ENCODE measurements around the gene RRAS2.

Gene RRAS2

DNA sequence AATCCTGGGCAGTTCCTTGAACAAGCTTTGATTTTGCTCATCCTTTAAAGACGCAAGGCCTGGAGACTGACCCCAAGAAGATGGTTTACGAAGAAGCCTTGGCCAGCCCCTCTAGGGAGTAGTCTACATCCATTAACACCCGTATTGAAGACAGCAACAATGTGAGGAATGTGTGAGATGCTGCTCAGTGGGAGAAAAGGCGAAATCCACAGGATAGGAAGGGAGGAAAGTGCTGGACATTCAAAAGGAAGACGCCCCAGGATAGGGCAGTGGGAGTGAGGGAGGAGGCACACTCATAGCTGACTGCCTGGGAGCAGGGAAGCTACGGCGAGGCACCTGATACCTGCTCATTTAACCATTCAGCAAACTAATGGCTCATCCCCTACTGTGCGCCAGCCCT is 114.1 kb downstream of the RRAS2 start:
- no peak overlapping the region for H3K4me3 ChIP-seq (ENCODE audit: low read depth, low read length)
- TF ChIP-seq, protein P1, sequence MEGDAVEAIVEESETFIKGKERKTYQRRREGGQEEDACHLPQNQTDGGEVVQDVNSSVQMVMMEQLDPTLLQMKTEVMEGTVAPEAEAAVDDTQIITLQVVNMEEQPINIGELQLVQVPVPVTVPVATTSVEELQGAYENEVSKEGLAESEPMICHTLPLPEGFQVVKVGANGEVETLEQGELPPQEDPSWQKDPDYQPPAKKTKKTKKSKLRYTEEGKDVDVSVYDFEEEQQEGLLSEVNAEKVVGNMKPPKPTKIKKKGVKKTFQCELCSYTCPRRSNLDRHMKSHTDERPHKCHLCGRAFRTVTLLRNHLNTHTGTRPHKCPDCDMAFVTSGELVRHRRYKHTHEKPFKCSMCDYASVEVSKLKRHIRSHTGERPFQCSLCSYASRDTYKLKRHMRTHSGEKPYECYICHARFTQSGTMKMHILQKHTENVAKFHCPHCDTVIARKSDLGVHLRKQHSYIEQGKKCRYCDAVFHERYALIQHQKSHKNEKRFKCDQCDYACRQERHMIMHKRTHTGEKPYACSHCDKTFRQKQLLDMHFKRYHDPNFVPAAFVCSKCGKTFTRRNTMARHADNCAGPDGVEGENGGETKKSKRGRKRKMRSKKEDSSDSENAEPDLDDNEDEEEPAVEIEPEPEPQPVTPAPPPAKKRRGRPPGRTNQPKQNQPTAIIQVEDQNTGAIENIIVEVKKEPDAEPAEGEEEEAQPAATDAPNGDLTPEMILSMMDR (IDR thresholded peaks at IDR 0.05; ENCODE audit: low read depth, low read length, missing control alignments), result no peak
- DNase-seq (ENCODE audit: low read depth), result no peak

DNA sequence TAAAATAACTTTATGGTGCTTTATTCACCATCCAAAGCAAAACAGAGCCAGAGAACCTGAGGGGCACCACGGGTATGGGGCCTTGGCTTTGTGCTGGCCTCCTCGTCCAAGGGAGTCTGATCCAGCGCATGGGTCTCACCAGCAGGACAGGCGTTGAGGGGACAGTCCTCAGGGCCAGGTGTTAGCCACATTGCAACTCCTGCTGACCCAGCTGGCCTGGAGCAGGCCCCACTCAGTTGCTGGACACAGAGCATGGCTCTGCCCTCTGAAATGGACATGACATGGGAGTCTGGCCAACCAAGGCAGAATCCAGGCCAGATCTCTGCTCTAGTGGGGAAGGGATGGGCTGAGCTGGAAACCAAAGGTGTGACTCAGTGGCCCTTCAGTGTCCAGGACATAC is 116.2 kb downstream of the RRAS2 start:
- no peak overlapping the region for H3K4me3 ChIP-seq (ENCODE audit: low read depth, low read length)
- no peak for DNase-seq (ENCODE audit: low read depth)
- TF ChIP-seq, protein P1 (IDR thresholded peaks at IDR 0.05; ENCODE audit: low read depth, low read length, missing control alignments), result no peak

DNA sequence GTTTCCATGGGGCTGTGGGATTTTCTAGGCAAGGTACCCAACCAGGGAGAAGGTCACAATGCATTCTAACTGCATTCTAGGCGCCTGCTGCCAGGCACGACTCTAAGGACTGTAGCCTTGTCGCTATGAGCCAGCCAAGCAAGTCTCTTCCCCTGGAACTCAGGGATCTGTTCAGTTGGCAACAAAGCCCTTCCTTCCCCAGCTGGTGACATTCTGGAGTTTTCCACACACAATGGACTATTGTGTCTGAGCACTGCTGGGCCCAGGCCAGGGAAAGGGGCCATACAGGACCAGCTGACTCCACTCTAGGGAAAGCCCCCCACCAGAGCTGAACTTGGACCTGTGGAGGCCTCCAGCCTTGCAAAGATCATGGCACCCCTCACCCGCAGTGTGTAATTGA is 116.8 kb downstream of the RRAS2 start:
- H3K4me3 ChIP-seq (ENCODE audit: low read depth, low read length), result no peak overlapping the region
- no peak for DNase-seq (ENCODE audit: low read depth)
- TF ChIP-seq, protein P1 (IDR thresholded peaks at IDR 0.05; ENCODE audit: low read depth, low read length, missing control alignments), result no peak

DNA sequence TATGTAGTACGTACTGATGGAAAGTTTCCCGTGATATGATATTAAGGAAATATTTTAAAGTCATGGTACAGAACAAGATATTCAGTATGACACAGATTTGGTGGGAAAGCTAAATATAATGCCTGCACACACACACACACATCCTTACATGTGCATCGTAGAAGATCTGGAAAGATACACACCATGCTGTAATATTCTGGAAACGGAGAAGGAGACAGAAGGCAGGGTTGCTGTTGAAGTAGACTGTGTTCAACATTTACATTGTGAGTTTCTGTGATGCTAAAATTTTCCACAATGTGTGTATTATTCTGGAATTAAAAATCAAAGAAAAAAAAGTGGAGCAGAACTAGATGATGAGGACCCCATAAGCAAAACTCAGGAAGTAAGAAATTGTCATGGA is 118.0 kb downstream of the RRAS2 start:
- TF ChIP-seq, protein P1 (IDR thresholded peaks at IDR 0.05; ENCODE audit: low read depth, low read length, missing control alignments), result no peak
- H3K4me3 ChIP-seq (ENCODE audit: low read depth, low read length), result no peak overlapping the region
- no peak for DNase-seq (ENCODE audit: low read depth)

DNA sequence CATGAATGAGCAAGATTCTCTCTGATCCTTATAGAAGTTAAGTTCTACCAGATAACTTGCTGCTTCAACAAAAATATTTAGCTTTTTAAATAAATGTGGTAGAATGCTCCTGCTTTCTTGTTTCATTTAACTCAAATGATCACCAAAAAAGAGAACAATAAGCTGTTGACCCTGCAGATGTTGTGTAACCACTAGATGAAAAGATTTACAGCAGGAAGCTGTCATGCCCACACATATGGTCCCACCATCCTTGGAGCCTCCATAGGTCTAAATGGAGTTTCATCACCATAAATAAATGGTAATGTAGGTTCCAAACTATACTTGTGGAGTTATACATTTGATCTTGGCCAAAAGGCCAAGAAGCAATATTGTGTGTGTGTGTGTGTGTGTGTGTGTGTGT is 118.8 kb downstream of the RRAS2 start:
- DNase-seq (ENCODE audit: low read depth), result no peak
- H3K4me3 ChIP-seq (ENCODE audit: low read depth, low read length), result no peak overlapping the region
- TF ChIP-seq, protein P1 (IDR thresholded peaks at IDR 0.05; ENCODE audit: low read depth, low read length, missing control alignments), result no peak

DNA sequence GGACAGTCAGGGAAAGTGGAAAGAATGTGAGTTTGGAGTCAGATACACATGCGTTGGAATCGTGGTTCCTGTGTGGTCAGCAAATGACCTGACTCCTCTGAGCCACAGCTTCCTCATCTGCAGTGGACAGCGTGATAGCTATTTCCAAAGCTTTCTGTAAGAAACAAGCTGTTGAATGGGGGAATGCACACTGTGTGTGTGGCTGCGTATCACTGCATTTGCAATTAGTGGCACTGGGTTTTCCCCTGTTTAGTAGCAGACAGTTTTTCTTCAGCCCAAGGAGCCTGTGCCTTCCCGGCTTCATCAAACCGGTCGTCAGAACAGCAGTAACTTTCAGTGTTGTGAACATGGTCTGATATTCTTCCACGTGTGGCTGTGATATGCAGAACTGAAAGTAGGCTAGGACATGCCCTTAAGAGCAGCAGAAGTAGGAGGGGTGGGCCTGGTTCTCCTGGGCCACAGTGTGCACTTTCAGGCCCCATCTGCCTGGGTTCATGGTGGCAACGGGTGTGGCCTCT is 121.5 kb downstream of the RRAS2 start:
- DNase-seq (ENCODE audit: low read depth), result peak; percentile 73
- no peak overlapping the region for H3K4me3 ChIP-seq (ENCODE audit: low read depth, low read length)
- TF ChIP-seq, protein P1 (IDR thresholded peaks at IDR 0.05; ENCODE audit: low read depth, low read length, missing control alignments), result no peak

DNA sequence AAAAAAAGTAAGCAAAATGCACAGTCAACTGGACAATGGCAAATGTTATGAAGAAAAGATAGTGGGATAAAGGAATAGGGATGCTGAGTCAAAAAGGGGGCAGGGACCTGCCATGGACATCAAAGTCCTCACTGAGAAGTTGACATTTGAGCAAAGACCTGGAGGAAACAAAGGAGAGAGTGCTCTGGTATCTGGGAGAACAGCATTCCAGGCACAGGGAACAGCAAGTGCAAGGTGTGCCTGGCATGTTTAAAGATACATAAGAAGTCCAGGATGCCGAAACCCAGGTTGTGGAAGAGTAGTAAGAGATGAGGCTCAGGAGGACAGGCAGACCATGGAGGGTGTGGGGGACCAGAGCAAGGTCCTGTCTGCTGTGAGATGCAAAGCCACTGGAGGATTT is 123.3 kb downstream of the RRAS2 start:
- H3K4me3 ChIP-seq (ENCODE audit: low read depth, low read length), result no peak overlapping the region
- TF ChIP-seq, protein P1 (IDR thresholded peaks at IDR 0.05; ENCODE audit: low read depth, low read length, missing control alignments), result no peak
- no peak for DNase-seq (ENCODE audit: low read depth)

Measured in GM12864 (cell line).